Mucosa of stomach (tissue), 1 donor: ENCODE data around the gene AAGAB.

Experiments used
- H3K27me3 ChIP-seq: one replicate; pipeline ENCODE4 v1.7.0; 2013; ENCODE audit warnings: mild to moderate bottlenecking, low read length; ENCODE audit not compliant: control insufficient read depth, insufficient read depth
- H3K36me3 ChIP-seq: one replicate; pipeline ENCODE4 v1.7.0; 2013; ENCODE audit warnings: low read length; ENCODE audit not compliant: control insufficient read depth, insufficient read depth
- H3K4me1 ChIP-seq: one replicate; pipeline ENCODE4 v1.7.0; 2013; ENCODE audit warnings: mild to moderate bottlenecking, low read length; ENCODE audit not compliant: control insufficient read depth, insufficient read depth
- H3K4me3 ChIP-seq: one replicate; pipeline ENCODE4 v1.7.0; 2013; ENCODE audit warnings: low read length
- H3K9ac ChIP-seq: one replicate; pipeline ENCODE4 v1.7.0; 2013; ENCODE audit warnings: mild to moderate bottlenecking, low read length, moderate library complexity
- H3K9me3 ChIP-seq: one replicate; pipeline ENCODE4 v1.7.0; 2013; ENCODE audit warnings: mild to moderate bottlenecking, low read length, moderate library complexity; ENCODE audit not compliant: control insufficient read depth
- donor health status: Pancreatic carcinoma.

The AAGAB gene

GRCh38 chr15:67172172-67172571 is 82.3 kb downstream of the AAGAB start:
- H3K27me3 ChIP-seq: no peaks in the 10 kb centered on the region
- no peak overlapping the region for H3K4me3 ChIP-seq
- peaks cover 5% of the 10 kb centered on the region for H3K36me3 ChIP-seq
- H3K9me3 ChIP-seq: no peaks in the 10 kb centered on the region
- peaks cover 36% of the 10 kb centered on the region for H3K4me1 ChIP-seq
- H3K9ac ChIP-seq: no peak overlapping the region

- H3K4me3 ChIP-seq: no peak overlapping the region
- peaks cover 30% of the 10 kb centered on the region for H3K4me1 ChIP-seq
- no peak overlapping the region for H3K9ac ChIP-seq
- peaks cover 12% of the 10 kb centered on the region for H3K36me3 ChIP-seq
- no peaks in the 10 kb centered on the region for H3K9me3 ChIP-seq
- no peaks in the 10 kb centered on the region for H3K27me3 ChIP-seq
Measured at GRCh38 chr15:67171471-67171870, 83.0 kb downstream of the AAGAB start.

- peaks cover 13% of the 10 kb centered on the region for H3K36me3 ChIP-seq
- no peak overlapping the region for H3K9ac ChIP-seq
- H3K4me3 ChIP-seq: no peak overlapping the region
- H3K27me3 ChIP-seq: no peaks in the 10 kb centered on the region
- no peaks in the 10 kb centered on the region for H3K9me3 ChIP-seq
- peaks cover 18% of the 10 kb centered on the region for H3K4me1 ChIP-seq
Measured at GRCh38 chr15:67170143-67170925, 84.1 kb downstream of the AAGAB start.

GRCh38 chr15:67168694-67169093 is 85.8 kb downstream of the AAGAB start:
- peaks cover 14% of the 10 kb centered on the region for H3K4me1 ChIP-seq
- peaks cover 13% of the 10 kb centered on the region for H3K36me3 ChIP-seq
- H3K9me3 ChIP-seq: no peaks in the 10 kb centered on the region
- no peaks in the 10 kb centered on the region for H3K27me3 ChIP-seq
- no peak overlapping the region for H3K9ac ChIP-seq
- H3K4me3 ChIP-seq: no peak overlapping the region

- Histone ChIP-seq H3K9ac (no peak overlapping the region), H3K4me3 (no peak overlapping the region), H3K9me3 (no peaks in the 10 kb centered on the region), H3K27me3 (no peaks in the 10 kb centered on the region), H3K36me3 (peaks cover 13% of the 10 kb centered on the region), H3K4me1 (peaks cover 14% of the 10 kb centered on the region)
Measured at GRCh38 chr15:67167091-67167490, 87.4 kb downstream of the AAGAB start.

GRCh38 chr15:67166280-67167009 is 88.0 kb downstream of the AAGAB start:
- Histone ChIP-seq H3K9ac (no peak overlapping the region), H3K36me3 (peaks cover 13% of the 10 kb centered on the region), H3K4me1 (peaks cover 18% of the 10 kb centered on the region), H3K4me3 (no peak overlapping the region), H3K27me3 (no peaks in the 10 kb centered on the region), H3K9me3 (no peaks in the 10 kb centered on the region)

- Histone ChIP-seq H3K9me3 (no peaks in the 10 kb centered on the region), H3K36me3 (peaks cover 13% of the 10 kb centered on the region), H3K27me3 (no peaks in the 10 kb centered on the region), H3K9ac (no peak overlapping the region), H3K4me3 (no peak overlapping the region), H3K4me1 (peaks cover 22% of the 10 kb centered on the region)
Measured at GRCh38 chr15:67165254-67166253, 88.9 kb downstream of the AAGAB start.

- Histone ChIP-seq H3K4me3 (no peak overlapping the region), H3K9me3 (no peaks in the 10 kb centered on the region), H3K27me3 (no peaks in the 10 kb centered on the region), H3K4me1 (peaks cover 22% of the 10 kb centered on the region), H3K36me3 (peaks cover 13% of the 10 kb centered on the region), H3K9ac (peak overlapping the region; percentile 20)
Measured at GRCh38 chr15:67164811-67165253, 89.6 kb downstream of the AAGAB start.

GRCh38 chr15:67164401-67164791 is 90.1 kb downstream of the AAGAB start:
- H3K36me3 ChIP-seq: peaks cover 13% of the 10 kb centered on the region
- H3K9ac ChIP-seq: peak overlapping the region; percentile 20
- H3K4me3 ChIP-seq: no peak overlapping the region
- H3K27me3 ChIP-seq: no peaks in the 10 kb centered on the region
- H3K4me1 ChIP-seq: peaks cover 22% of the 10 kb centered on the region
- no peaks in the 10 kb centered on the region for H3K9me3 ChIP-seq

- Histone ChIP-seq H3K9me3 (no peaks in the 10 kb centered on the region), H3K4me3 (no peak overlapping the region), H3K9ac (no peak overlapping the region), H3K4me1 (peaks cover 22% of the 10 kb centered on the region), H3K27me3 (no peaks in the 10 kb centered on the region), H3K36me3 (peaks cover 13% of the 10 kb centered on the region)
Measured at GRCh38 chr15:67163180-67163579, 91.3 kb downstream of the AAGAB start.

GRCh38 chr15:67161881-67162280 is 92.6 kb downstream of the AAGAB start:
- H3K9ac ChIP-seq: no peak overlapping the region
- peaks cover 18% of the 10 kb centered on the region for H3K4me1 ChIP-seq
- peaks cover 5% of the 10 kb centered on the region for H3K36me3 ChIP-seq
- no peak overlapping the region for H3K4me3 ChIP-seq
- no peaks in the 10 kb centered on the region for H3K27me3 ChIP-seq
- no peaks in the 10 kb centered on the region for H3K9me3 ChIP-seq
